Cerebellar nuclear complex (tissue), 1 donor: ENCODE results near the gene DISC1.
"Not testable (repeated sequence)": the region's sequence is repeated elsewhere in the genome, so short reads cannot be mapped to it uniquely, and the experiment has no call there.

Source experiments
- DNase-seq, 2 experiments: peaks; one replicate each; lab custom pipeline; 2025; lab: John Stamatoyannopoulos, UW

The DISC1 gene

DNA sequence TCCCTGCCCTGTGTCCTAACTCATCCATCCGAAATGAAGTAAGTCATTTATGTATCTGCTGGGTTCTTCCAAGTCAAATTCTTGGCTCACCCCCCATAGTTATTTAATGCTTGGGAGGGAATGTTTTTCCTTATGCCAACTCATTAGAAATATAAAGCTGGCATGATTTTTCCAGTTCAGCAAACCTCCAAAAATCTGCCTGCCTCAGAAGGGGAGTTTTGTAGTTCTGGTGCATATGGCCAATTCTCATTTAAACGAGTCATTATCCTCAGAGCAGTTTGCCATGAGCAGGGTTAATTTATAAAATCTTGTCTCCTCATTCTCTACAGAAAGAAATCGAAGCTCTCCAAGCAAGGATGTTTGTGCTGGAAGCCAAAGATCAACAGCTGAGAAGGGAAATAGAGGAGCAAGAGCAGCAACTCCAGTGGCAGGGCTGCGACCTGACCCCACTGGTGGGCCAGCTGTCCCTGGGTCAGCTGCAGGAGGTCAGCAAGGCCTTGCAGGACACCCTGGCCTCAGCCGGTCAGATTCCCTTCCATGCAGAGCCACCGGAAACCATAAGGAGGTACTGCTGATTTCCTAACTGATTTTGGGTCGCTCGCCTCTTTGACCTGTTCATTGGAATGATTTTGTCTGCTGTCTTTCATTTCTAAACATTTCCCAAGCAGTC lies 144.1 kb downstream of the DISC1 start:
- DNase-seq = no peak

DNA sequence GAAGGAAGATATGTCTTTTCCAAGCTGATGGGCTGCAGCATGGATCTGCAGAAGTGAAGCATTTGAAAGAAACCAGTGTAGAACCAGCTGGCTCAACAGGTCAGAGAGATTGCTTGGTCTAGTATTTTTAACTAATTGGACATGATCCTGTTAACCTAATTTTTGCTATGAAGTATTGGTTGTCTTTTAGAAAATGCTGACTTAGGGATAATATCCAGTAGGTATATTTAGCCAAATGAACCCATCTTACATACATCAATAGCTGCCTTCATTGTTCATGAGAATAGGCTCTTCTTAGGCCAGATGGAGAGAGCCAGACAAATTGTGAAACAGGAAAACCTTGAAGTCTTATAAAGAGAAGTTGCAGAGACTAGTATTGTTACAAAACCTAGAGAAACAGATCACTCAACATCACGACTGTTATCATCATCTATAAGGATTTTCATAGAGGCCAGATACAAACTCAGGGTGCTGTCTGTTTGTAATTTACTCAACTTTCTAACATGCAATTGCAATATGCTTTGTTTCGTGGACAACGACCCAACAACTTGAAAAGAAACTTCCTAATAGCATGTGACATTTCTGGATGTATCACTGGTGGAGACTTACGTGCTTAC lies 148.2 kb downstream of the DISC1 start:
- DNase-seq = no peak

DNA sequence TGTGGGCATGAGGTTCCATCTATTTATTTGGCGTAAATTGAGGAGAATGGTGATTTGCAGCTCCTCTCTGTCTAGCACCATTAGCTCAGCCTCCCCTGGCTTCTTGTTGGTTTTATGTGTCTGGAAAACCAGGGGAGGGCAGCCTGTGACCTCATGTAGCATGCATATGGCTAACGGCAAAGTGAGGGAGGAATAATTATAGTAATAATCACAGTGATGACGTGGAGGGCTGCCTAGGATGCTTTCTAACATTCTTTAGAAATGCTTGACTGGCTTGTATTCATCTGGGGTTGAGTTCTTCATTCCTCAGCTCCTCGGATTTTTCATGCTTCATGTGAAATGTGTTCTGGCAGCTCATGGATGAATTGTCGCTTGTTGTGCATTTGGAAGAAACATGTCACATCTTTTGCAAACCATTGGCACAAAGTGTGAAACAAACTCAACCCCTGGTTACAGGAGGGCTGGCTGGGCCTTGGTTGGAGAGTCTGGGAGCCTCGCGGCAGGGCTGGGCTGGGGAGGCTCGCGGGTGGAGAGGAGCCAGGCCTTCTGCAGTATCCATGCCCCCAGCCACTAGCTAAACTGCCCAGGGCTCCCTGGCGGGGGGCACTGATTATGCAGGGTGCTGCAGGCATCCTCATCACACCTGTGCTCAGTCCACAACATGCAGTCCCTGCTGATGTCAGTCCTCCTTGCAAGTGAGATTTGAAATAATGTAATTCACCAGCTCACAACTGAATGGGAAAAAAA lies 149.6 kb downstream of the DISC1 start:
- no peak for DNase-seq

DNA sequence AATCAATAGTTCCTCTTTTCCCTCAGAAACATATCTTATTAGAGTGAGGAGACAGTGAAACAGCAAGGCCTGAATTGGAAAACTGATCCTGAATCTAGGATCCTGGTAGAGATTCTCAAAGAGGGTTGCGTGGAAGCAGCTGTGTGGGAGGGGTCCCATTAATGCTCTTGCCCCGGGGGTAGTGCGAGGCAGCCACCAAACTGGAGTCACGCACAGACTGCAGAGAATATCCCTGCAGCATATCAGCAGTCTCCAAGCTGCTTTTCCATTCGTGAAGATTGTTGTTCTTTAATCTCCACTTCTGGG lies 150.1 kb downstream of the DISC1 start:
- DNase-seq = no peak

DNA sequence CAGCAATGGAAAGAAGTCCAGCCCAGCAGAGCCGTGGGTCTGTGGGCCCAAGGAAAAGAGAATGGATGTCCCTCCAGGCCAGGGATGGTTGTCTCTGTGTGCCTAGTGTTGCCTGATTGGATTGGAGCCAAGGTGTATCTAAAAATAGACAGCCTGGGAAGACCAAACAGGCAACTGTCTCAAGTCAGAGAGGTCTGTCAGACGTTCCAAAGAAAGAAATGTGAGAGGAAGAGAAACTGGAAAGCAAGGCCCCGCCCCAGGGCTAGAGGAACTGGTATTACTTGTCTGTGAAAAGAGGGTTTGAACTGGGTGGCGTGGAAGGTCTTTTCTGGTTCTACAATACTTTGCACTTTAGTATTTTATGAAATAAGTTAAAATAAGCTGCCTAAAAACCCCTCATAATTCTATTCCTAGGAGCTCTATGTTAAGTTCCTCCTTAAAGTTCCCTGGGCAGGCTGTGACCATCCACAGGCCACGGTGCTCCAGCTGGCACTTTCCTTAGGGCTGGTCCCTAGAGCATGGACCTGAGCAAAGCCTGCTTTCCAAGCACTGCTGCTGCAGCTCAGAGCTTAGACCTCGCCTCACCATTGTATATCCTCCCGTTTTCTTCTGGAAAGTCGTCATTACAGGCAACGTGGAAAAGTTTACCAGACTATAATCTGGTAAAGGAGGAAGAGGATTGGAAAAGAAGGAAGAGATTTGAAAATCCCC lies 151.6 kb downstream of the DISC1 start:
- DNase-seq = no peak

DNA sequence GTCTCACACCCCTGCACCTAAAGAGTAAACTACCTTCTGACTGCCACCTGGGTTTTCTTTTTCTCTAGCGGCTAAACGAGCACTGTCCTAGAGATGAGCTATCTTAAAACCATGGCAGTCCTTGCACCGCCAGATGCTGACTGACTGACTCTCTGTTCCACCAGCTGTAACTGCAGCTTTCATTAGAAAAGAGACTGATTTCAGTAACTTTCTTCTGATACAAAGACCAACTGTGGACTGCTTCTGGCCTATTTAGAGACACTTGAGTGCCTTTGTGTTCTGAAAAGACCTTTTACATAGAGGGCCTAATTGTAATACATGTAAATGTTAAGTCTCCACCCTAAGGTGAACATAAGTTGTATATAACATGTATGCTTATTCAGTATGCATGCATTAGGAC lies 152.5 kb downstream of the DISC1 start:
- no peak for DNase-seq

DNA sequence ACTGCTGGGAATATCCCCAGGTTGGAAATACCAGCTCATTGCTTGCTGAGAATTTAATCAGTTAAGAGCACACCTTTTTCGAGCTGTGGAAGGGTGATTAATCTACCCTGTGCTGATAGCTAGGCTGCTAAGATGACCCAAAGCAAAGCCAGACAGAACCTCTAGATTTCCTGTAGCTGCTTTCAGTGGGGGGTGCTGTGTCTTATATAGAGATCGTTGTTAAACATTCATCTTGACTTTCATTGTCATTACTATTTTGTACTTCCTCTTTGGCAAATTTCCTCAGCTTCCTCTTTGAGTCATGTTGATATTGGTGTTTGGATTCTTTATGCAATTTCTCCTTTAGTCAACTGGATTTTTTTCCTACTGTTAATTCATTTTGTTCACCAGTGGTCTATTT lies 155.3 kb downstream of the DISC1 start:
- no peak for DNase-seq

DNA sequence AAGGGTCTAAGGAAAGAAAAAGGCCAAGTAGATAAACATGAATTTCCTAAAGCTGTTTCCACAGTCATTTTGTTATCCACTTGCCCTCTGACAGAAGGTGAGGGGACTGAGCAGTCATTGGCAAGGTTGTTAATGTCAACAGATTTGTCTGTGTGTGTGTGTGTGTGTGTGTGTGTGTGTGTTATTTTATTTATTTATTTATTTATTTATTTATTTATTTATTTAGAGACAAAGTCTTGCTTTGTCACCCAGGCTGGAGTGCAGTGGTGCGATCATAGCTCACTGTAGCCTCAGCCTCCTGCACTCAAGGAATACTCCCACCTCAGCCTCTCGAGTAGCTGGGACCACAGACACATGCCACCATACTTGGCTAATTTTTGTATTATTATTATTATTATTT lies 158.5 kb downstream of the DISC1 start:
- DNase-seq = not testable (repeated sequence)

DNA sequence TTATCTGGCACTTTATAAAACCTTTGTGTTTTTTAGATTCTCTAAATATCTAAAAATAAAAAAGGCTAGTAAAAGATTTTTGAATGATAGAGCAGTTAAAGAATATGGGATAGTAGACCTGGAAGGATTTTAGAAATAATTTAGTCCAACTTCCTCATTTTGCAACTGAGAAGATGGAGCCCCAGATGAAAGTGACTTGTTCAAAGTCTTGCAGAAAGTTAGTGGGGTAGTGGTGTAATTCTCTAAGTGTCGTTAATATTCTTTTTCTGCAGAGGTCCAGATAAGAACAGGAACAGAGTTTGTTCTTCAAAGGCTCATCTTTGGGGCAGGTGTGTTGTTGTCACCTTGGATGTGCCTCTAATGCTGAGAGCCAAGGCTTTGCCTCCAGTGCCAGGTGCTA lies 159.5 kb downstream of the DISC1 start:
- DNase-seq = no peak

DNA sequence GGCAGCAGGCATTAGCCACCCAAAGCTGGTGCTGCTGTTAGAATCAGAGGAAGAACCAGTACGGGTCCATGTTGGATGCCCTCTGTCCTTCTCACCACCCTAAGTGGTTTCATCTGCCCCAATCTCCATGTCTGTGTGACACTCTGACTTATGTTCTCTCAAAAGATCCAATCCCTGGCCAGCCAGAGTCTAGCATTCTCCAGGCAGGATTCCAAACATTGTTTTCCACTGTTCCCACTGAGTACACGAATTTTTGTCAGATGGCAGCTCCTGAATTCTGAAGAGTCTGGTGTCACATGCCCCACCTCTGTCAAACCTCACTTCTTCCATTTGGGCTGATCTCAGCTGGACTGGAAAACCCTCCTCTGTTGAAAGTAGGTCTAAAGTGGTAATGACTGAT lies 166.0 kb downstream of the DISC1 start:
- no peak for DNase-seq

DNA sequence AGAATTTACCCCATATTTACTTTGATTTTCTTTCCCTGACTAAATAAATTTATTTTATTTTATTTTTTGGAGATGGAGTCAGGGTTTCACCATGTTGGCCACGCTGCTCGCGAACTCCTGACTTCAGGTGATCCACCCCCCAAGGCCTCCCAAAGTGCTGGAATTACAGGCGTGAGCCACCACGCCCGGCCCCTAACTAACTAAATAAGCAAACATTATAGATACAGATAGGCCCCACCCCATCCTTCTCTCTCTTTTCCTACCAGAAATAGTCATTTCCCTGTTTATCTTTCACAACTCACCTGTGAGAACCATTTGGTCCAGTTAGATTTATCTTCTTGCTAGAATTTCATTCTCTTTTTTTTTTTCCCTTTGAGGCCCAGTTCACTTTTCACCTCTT lies 167.3 kb downstream of the DISC1 start:
- no peak for DNase-seq

DNA sequence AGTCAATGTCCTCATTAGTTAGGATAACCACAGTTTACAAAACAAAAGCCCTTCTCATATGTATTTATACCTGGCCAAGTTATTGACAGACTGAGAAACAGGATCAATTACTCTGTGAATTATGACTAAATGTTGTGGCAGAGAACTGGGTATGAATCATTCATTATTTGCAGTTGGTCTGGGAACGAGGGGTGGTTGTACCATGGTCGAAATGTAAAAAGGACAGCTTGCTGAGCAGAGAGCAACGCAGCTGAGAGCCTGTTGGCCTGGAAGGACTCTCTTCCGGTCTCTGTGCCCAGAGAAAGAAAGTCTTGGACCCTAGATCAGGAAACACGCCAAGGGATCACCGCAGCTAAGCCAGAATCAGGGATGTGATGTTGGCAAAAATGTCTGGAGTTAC lies 169.6 kb downstream of the DISC1 start:
- no peak for DNase-seq

DNA sequence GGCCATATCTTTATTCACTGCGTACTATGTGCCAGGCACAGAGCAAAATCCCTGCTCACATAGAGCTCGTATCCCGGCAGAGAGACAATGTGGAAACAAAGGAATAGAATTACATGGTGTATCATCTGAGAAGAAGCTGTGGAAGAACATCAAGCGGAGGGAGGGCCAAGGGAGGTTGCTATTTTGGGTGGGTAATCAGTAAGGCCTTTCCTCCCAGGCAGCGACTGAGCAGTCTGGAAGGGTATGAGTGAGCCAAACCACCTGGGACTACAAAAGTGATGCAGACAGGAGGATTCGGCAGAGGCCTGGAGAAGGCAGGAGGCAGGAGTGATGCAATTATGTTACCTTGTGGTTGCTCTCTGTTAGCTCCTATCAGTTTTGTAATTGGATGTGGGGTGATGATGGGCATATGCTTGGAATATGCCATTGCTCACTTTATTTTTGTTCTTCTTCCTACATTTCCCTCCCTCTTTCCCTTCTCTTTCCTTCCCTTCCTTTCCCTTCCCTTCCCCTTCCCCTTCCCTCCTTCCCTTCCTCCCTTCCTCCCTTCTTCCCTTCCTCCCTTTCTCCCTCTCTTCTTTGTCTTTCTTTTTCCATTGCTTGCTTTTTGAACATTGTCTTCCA lies 172.9 kb downstream of the DISC1 start:
- no peak for DNase-seq

DNA sequence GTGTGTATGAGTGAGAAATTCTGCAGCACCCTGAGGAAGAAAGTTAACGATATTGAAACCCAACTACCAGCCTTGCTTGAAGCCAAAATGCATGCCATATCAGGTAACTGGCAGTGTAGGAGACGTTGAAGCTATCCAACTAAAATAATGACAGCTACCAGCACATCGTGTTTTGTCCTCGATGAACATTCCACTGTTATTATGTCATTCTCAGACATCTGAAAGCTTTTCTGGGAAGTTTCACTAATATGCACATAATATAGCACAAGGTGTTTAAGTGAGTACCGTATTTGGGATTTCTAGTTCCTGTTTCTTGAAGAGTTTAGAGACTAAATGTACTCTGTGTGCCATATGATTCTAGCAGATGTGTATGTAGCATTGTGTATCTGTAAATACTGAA lies 173.5 kb downstream of the DISC1 start:
- DNase-seq = no peak

DNA sequence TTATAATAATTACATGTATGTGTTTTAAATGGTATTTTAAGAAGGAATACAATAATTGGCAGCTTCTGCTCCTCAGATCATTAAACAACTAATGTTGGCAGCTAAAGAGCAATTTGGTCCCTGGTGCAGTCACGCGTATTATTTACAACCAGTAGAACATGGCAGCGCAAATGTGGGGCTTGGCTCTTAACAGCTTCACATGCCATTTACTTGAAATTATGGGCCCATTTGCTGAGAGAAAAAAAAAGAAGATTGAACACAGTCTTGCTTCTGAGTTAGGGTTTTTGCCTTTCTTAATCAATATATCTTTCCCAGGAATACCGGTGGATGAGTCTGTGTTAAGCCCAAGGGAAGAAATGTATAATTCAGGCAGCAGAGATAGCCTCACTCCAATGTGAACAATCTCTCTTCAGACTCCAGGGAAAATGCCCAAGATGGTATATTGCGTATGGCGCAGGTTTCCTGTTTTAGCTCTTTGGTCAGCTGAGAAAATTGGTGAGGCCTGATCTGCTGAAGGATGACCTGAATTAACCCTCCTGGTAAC lies 174.5 kb downstream of the DISC1 start:
- DNase-seq = no peak

DNA sequence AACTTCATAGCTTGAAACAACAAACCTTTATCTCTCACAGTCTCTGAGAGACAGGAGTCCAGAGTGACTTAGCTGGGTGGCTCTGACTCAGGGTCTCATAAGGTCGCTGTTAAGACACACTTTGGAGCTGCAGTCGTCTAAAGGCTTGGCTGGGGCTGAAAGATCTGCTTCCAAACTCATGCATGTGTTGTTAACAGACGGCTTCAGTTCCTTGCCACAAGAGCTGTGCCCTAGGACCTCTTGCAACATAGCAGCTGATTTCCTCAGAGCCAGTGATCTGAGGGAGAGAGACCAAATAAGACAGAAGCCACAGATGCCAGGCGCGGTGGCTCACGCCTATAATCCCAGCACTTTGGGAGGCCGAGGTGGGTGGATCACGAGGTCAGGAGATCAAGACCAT lies 176.8 kb downstream of the DISC1 start:
- no peak for DNase-seq

DNA sequence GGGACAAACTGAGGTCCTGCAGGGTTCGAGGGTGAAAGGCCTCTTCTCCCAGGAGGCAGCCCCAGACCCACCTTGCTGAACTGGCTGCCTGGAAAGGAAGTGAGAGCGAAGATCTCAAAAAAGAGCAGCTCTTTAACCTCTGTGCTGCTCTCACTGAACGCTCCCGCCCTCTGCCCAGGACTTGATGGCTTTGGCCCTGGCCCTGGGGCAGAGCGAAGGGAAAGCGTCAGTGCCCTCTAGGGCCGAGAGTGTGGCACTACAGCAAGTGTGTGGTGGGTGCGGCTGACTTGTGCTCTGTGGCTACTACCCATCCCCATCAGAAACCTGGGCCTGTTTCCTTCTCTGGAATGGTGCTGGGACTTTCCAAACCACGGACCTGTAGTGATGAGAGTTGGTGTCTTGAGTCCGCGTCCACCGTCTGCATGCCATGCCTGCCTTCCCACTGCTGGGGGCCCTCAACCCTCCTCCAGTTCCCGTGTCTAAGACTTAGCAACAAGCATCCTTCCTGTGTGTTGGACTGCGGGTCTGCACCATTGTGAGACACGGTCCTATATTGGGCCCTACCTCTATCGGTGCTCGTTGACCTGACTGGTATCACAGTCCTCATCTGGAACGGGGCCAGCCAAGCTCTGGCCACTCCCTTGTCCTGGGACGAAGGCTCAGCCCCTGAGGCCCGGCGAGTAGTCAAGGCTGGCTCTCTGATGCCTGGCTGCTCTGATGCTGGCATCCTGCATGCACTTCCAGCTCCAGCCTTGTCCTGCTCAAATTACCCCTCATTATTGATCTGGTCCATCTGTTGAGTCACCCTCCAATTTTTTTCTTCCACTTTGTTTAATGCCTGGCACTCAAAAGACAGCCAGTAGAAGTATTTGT lies 180.3 kb downstream of the DISC1 start:
- DNase-seq = no peak

DNA sequence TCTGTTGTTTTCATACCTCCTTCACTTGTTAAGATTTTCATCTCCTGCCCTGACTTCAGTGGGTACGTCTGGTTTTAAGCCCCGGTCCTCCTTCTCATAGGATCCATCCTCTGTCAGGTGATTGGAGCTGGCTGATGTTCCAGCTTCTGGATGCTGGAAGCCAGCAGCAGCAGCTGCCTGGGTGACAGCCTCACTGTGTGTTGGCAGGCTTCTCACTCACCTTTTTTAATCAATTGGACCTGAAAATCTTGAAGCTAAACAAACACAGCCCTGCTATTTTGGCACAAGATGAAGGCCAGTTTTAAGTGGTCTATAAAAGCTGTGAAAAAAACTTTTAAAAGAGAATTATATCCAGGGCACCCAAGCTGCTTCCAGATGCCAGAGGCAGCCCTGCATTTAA lies 181.0 kb downstream of the DISC1 start:
- DNase-seq = no peak

DNA sequence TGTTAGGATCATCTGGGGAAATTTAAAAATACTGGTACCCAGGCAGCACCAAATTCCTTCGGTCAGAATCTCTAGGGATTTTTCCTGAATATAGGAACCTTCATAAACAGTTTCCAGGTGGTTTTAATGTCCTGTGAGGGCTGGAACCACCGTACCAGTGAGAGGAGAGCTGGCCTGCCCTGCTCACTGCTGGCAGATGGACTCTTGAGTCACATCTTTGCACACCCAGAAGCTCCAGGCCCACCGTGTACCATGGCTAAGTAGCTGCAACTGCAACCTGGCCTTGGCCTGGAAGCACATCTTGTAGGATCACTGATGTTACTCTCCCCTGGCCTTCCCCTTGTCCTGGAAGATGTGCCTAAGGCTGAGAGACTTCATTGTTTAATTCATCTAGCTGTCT lies 181.5 kb downstream of the DISC1 start:
- no peak for DNase-seq

DNA sequence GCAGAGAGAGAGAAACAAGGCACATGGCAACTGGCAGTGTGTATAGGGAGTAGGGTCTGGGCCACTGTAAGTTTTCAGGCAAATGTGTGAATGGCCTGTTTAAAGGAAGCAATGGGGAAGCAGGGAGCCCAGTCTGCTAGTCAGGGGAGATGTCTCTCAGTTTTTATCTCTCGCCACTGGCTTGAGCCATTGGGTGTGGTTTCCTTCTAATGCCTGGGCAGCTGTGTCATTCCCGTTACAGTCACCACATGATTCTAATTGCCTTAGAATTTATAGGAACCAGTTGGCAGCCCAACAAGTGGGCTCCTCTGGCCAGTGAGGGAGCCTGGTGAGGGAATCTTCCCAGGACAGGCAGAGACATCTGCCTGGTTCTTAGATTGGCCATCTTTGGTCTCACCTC lies 182.4 kb downstream of the DISC1 start:
- DNase-seq = no peak

DNA sequence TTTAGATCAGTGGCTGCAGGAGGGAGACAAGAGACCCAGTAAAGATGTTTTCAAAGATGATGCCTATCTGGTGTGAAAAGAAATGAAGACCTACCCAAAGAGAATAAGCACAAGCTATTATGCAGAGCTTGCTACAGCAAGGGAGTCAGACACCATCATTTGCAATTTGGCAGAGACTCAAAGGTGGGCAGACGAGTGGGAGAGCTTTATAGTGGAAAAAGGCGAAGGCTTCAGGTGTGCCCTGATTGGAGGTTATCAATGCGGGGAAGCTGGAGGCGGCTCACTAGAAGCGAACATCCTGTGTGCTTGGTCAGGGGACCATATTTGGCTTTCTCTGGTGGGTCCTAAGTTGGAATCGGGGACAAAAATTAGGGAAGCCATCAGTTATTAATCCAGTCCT lies 183.8 kb downstream of the DISC1 start:
- DNase-seq = no peak
